ENCODE data around the gene RILP.

RILP gene

GRCh38 chr17:1629504-1630310, 20.0 kb downstream of the RILP start:
- no peak for DNase-seq (ENCODE audit: low spot score)

- DNase-seq (ENCODE audit: low spot score), result peak; percentile 97
Measured at GRCh38 chr17:1628856-1629503, 20.7 kb downstream of the RILP start.

- DNase-seq (ENCODE audit: low spot score), result peak; percentile 87
Measured at GRCh38 chr17:1627982-1628855, 21.4 kb downstream of the RILP start, which contains the start of gene SLC43A2. Gene SLC43A2, minus strand, starts transcription at chr17:1628834. Its CDS starts 960 bp downstream, at chr17:1627874.

GRCh38 chr17:1627182-1627981, 22.3 kb downstream of the RILP start:
- peak; percentile 59 for DNase-seq (ENCODE audit: low spot score)

- no peak for DNase-seq (ENCODE audit: low spot score)
Measured at GRCh38 chr17:1626333-1626732, 23.3 kb downstream of the RILP start.

- DNase-seq (ENCODE audit: low spot score), result no peak
Measured at GRCh38 chr17:1625581-1625980, 24.1 kb downstream of the RILP start.

- DNase-seq (ENCODE audit: low spot score), result no peak
Measured at GRCh38 chr17:1625053-1625452, 24.6 kb downstream of the RILP start.

GRCh38 chr17:1624650-1625049, 25.0 kb downstream of the RILP start:
- no peak for DNase-seq (ENCODE audit: low spot score)

GRCh38 chr17:1623057-1623630, 26.5 kb downstream of the RILP start:
- no peak for DNase-seq (ENCODE audit: low spot score)

GRCh38 chr17:1621273-1621954, 28.3 kb downstream of the RILP start:
- DNase-seq (ENCODE audit: low spot score), result no peak

GRCh38 chr17:1620486-1620885, 29.2 kb downstream of the RILP start:
- no peak for DNase-seq (ENCODE audit: low spot score)

- DNase-seq (ENCODE audit: low spot score), result no peak
Measured at GRCh38 chr17:1617620-1618174, 32.0 kb downstream of the RILP start.

- DNase-seq (ENCODE audit: low spot score), result no peak
Measured at GRCh38 chr17:1616101-1616500, 33.6 kb downstream of the RILP start.

- DNase-seq (ENCODE audit: low spot score), result no peak
Measured at GRCh38 chr17:1612400-1612799, 37.3 kb downstream of the RILP start.

GRCh38 chr17:1611715-1612114, 38.0 kb downstream of the RILP start:
- DNase-seq (ENCODE audit: low spot score), result peak; percentile 38

- no peak for DNase-seq (ENCODE audit: low spot score)
Measured at GRCh38 chr17:1608676-1609075, 41.0 kb downstream of the RILP start.

- no peak for DNase-seq (ENCODE audit: low spot score)
Measured at GRCh38 chr17:1607971-1608320, 41.7 kb downstream of the RILP start.

GRCh38 chr17:1606352-1606985, 43.2 kb downstream of the RILP start:
- no peak for DNase-seq (ENCODE audit: low spot score)

GRCh38 chr17:1605681-1606351, 43.9 kb downstream of the RILP start:
- DNase-seq (ENCODE audit: low spot score), result no peak

Data from globus pallidus (tissue), 1 donor.